A549 (cell line): ENCODE data around the gene PTPA. TPM values are rescaled to one million over a fixed set of nuclear protein-coding genes. Genes with fewer than 3 reads are reported as not detected.

Experiments used
- ATAC-seq, 2 experiments: fragments of 200-7000 bp in 1 of 2; fragments of >200 bp in 1 of 2; cut with Nextera tagmentation in 1 of 2; cut with Tn5 transposase in 1 of 2; 3 replicates each; pipeline versions ENCODE4 v1.8.0 to v1.9.1; 2018 to 2020; ENCODE audit warnings: mild to moderate bottlenecking in 1 of 2, moderate library complexity in 1 of 2
- CTCF ChIA-PET: fragments of 300-600 bp; sonication (Branson Sonifier 250); formaldehyde crosslinking; extraction: SDS; loops from one replicate; lab custom pipeline; 2021; ENCODE audit warnings: antibody characterized with exemption, inconsistent platforms; lab: Yijun Ruan, JAX
- POLR2A ChIA-PET: fragments of 350-600 bp; formaldehyde crosslinking; extraction: SDS; loops from one replicate; lab custom pipeline; 2021; ENCODE audit warnings: antibody characterized with exemption, inconsistent platforms; lab: Yijun Ruan, JAX
- DNase-seq, 2 experiments: peaks; one replicate each; pipeline versions ENCODE4 v3.0.0 to v3.0.0-alpha.2; 2011 to 2016; ENCODE audit warnings: low read depth in 1 of 2, low spot score in 1 of 2
- FAIRE-seq: peaks from 2 replicates; lab custom pipeline; 2011; peaks lifted over from hg19 to GRCh38; lab: Jason Lieb, UNC
- H3K27ac ChIP-seq, 2 experiments: fragments of >200 bp; sonication (Bioruptor Twin); formaldehyde crosslinking; 3 replicates each; pipeline ENCODE4 v1.5.1; 2016 to 2017
- H3K4me1 ChIP-seq: fragments of >200 bp; sonication (Bioruptor Twin); formaldehyde crosslinking; 3 replicates; pipeline ENCODE4 v1.6.1; 2016
- H3K4me2 ChIP-seq: fragments of >200 bp; sonication (Bioruptor Twin); formaldehyde crosslinking; 3 replicates; pipeline ENCODE4 v1.6.1; 2016
- H3K4me3 ChIP-seq: fragments of >200 bp; sonication (Bioruptor Twin); formaldehyde crosslinking; 3 replicates; pipeline ENCODE4 v1.5.1; 2016
- H3K9me3 ChIP-seq: fragments of >200 bp; sonication (Bioruptor Twin); formaldehyde crosslinking; 3 replicates; pipeline ENCODE4 v1.6.1; 2016
- CBX2 ChIP-seq: fragments of 200-600 bp; sonication (generic); IDR thresholded peaks from 2 replicates; pipeline ENCODE4 v1.6.1; 2016; ENCODE audit warnings: low read depth, mild to moderate bottlenecking, borderline replicate concordance
- CEBPB ChIP-seq, 2 experiments: fragments of >200 bp in 1 of 2; sonication (Bioruptor Twin) in 1 of 2; formaldehyde crosslinking in 1 of 2; IDR thresholded peaks; 2 replicates each; pipeline ENCODE4 v1.6.1; 2012 to 2016
- CHD2 ChIP-seq: fragments of 150-350 bp; IDR thresholded peaks from 2 replicates; pipeline ENCODE4 v1.6.1; 2014; ENCODE audit warnings: low read length; ENCODE audit not compliant: partially characterized antibody
- CHD4 ChIP-seq: fragments of 200-600 bp; sonication (generic); IDR thresholded peaks from 2 replicates; pipeline ENCODE4 v1.6.1; 2016; ENCODE audit warnings: antibody characterized with exemption, mild to moderate bottlenecking, borderline replicate concordance
- FOSL2 ChIP-seq, 2 experiments: fragments of 450-650 bp in 1 of 2; fragments of >200 bp in 1 of 2; sonication (Bioruptor Twin) in 1 of 2; formaldehyde crosslinking; IDR thresholded peaks; 2 replicates each; pipeline versions ENCODE4 v1.5.0 to v1.6.1; 2016 to 2020; ENCODE audit warnings: mild to moderate bottlenecking in 1 of 2, moderate library complexity in 1 of 2
- GATA3 ChIP-seq: IDR thresholded peaks from 2 replicates; pipeline ENCODE4 v1.6.1; 2012; ENCODE audit warnings: borderline replicate concordance
- HDAC2 ChIP-seq: fragments of 200-600 bp; sonication (generic); IDR thresholded peaks from 2 replicates; pipeline ENCODE4 v1.6.1; 2016
- HOXB5 ChIP-seq: fragments of 250-450 bp; sonication (Bioruptor Pico); IDR thresholded peaks from 2 replicates; pipeline ENCODE4 v1.5.0; 2020; ENCODE audit warnings: mild to moderate bottlenecking, moderate library complexity
- KDM1A ChIP-seq: fragments of 200-600 bp; sonication (generic); IDR thresholded peaks from 2 replicates; pipeline ENCODE4 v1.6.1; 2016; ENCODE audit warnings: low read depth, mild to moderate bottlenecking
- MAZ ChIP-seq: fragments of 150-350 bp; IDR thresholded peaks from 2 replicates; pipeline ENCODE4 v1.6.1; 2014; ENCODE audit warnings: antibody characterized with exemption, low read depth, low read length, borderline replicate concordance
- NR3C1 ChIP-seq: fragments of >200 bp; sonication (Bioruptor Twin); formaldehyde crosslinking; IDR thresholded peaks from 3 replicates; pipeline ENCODE4 v1.6.1; 2017
- PHF8 ChIP-seq: fragments of 200-600 bp; sonication (generic); IDR thresholded peaks from 2 replicates; pipeline ENCODE4 v1.6.1; 2016; ENCODE audit warnings: low read depth, mild to moderate bottlenecking, antibody characterized with exemption, moderate library complexity, borderline replicate concordance
- POLR2A ChIP-seq: IDR thresholded peaks from 2 replicates; pipeline ENCODE4 v1.6.1; 2012; ENCODE audit warnings: mild to moderate bottlenecking, low read length
- RNF2 ChIP-seq: fragments of 200-600 bp; sonication (generic); IDR thresholded peaks from 2 replicates; pipeline ENCODE4 v1.6.1; 2016; ENCODE audit warnings: low read depth, mild to moderate bottlenecking, antibody characterized with exemption, moderate library complexity, borderline replicate concordance
- TFCP2L1 ChIP-seq: fragments of 250-450 bp; sonication (Bioruptor Pico); IDR thresholded peaks from 2 replicates; pipeline ENCODE4 v1.5.0; 2021; ENCODE audit warnings: mild to moderate bottlenecking
- ZFP36 ChIP-seq: fragments of 450-650 bp; IDR thresholded peaks from 2 replicates; pipeline ENCODE4 v1.6.1; 2014; ENCODE audit warnings: borderline replicate concordance; ENCODE audit not compliant: partially characterized antibody
- ZNF302 ChIP-seq: fragments of 250-450 bp; sonication (Bioruptor Pico); IDR thresholded peaks from 2 replicates; pipeline ENCODE4 v1.9.0; 2021; ENCODE audit warnings: inconsistent platforms, mild to moderate bottlenecking, moderate library complexity
- WGBS: methylation state at CpG from one replicate; pipeline ENCODE4 v1.1.6; 2017; ENCODE audit errors: missing lambda C conversion rate; 5-methylcytosine and 5-hydroxymethylcytosine counted together
- polyA plus RNA-seq, 4 experiments: library from polyadenylated mRNA; depleted of rRNA in 3 of 4; stranded (reverse); fragments of >200 nt; fragmentation: RNase III in 1 of 4; extraction: RNeasy Plus Mini Kit Qiagen cat#74134 plus additional on column Dnase treatment in 1 of 4; gene quantifications; 2 replicates in 3 of 4; 3 replicates in 1 of 4; pipeline ENCODE4 v1.2.3, GENCODE V29; 2011 to 2017
- TF ChIP-seq, protein P1 (sequence below): fragments of 150-350 bp; IDR thresholded peaks from 2 replicates; pipeline ENCODE4 v1.6.1; 2014; ENCODE audit warnings: low read depth, mild to moderate bottlenecking, low read length
- TF ChIP-seq, protein P2 (sequence below): fragments of 250-450 bp; sonication (Bioruptor Pico); IDR thresholded peaks from 2 replicates; pipeline ENCODE4 v1.5.0; 2021; ENCODE audit warnings: mild to moderate bottlenecking, moderate library complexity, borderline replicate concordance
- TF ChIP-seq, protein P3 (sequence below): IDR thresholded peaks from 2 replicates; pipeline ENCODE4 v1.6.1; 2012
- TF ChIP-seq, protein P4 (sequence below): fragments of >200 bp; sonication (Bioruptor Twin); formaldehyde crosslinking; IDR thresholded peaks from 2 replicates; pipeline ENCODE4 v1.6.1; 2016
- TF ChIP-seq, protein P5 (sequence below): fragments of 250-450 bp; sonication (Bioruptor Pico); IDR thresholded peaks from 2 replicates; pipeline ENCODE4 v1.5.0; 2020; ENCODE audit warnings: low read depth, mild to moderate bottlenecking, moderate library complexity
- TF ChIP-seq, protein P6 (sequence below): fragments of >200 bp; sonication (Bioruptor Twin); formaldehyde crosslinking; IDR thresholded peaks from 3 replicates; pipeline ENCODE4 v1.6.1; 2016

The PTPA gene
- polyA plus RNA-seq, 2 of the 4 experiments (the other 2 are of a cell fraction) = 140 to 161 TPM

DNA sequence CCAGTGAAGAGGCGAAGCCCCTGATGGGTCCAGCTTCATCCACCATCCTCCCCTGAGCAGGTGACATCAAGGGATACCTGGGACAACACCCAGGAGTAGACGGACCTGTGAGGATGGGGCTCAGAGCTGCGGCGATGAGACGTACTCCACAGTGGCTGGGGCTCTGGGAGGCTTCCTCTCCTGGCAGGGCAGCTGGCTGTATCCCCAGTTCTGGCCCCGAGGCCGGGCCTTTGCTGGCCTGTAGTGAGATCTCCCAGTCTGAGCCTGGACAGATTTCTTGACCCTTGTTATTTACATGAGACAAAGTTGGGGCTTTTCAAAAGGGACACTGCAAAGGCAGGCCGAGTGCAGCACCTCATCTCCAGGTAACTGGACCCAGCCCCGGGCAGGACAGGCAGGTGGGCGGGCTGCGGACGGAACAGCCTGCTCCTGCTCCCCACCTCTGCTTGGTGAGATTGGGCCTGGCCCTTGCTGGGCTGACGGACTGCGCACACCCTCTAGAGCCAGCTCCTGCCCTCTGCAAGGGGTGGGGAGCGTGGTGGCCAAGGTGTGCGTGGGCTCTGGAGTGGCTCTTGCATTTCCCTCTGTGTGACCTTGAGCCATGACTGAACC is 43.8 kb downstream of the PTPA start:
- CTCF ChIA-PET = interaction anchor here (1.0 to 38.0 kb wide), 4 partner anchors 11 to 475 kb away, joined by 4 to 1029 read pairs (median 517); partner anchors contain the start of gene IER5L

DNA sequence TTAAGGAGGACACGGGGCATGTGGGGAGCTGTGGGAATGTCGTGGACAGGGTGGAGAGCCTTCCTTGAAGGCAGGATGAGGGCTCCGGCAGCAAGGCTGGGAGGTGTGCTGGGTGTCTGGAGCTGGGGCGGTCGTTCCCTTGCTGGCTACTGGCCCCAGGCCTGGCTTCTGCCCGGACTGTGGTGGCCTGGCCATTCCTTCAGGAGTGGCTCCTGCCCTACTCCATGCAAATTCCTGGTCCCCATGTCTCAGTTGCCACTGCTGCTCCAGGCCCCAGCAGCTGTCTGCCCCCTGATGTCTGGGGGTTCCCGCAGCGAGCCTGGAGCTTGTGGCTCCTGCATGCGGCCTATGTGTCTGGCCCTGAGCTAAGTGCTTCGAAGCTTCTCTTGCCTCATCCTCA is 44.9 kb downstream of the PTPA start:
- FAIRE-seq = no peak
- no peak for ATAC-seq
- 0 out of 6 replicates have a peak overlapping the region, but pooled peaks of 1 of the 2 experiments have one; percentile 6 for H3K27ac ChIP-seq
- no peak overlapping the region for H3K4me2 ChIP-seq
- no peaks in the 10 kb centered on the region for H3K9me3 ChIP-seq
- WGBS = 97% methylated on average over 9 of the region's 10 CpGs
- ChIA-PET CTCF (interaction anchor here (3.1 to 38.0 kb wide), 3 partner anchors 10 to 17 kb away, joined by 12 to 1029 read pairs (median 23); no protein-coding TSS in a partner anchor), POLR2A (no interaction called here)
- H3K4me3 ChIP-seq = no peak overlapping the region
- TF ChIP-seq CBX2 (no peak), KDM1A (no peak), CHD4 (no peak), POLR2A (no peak), RNF2 (no peak), NR3C1 (no peak), HDAC2 (no peak), PHF8 (no peak), TFCP2L1 (CRISPR knock-in tag) (no peak)
- H3K4me1 ChIP-seq = no peaks in the 10 kb centered on the region
- DNase-seq = no peak

More for the DNA sequence above, 43.8 kb downstream of the PTPA start:
- no peak overlapping the region for H3K27ac ChIP-seq
- no peak overlapping the region for H3K4me3 ChIP-seq
- TF ChIP-seq, protein P1, sequence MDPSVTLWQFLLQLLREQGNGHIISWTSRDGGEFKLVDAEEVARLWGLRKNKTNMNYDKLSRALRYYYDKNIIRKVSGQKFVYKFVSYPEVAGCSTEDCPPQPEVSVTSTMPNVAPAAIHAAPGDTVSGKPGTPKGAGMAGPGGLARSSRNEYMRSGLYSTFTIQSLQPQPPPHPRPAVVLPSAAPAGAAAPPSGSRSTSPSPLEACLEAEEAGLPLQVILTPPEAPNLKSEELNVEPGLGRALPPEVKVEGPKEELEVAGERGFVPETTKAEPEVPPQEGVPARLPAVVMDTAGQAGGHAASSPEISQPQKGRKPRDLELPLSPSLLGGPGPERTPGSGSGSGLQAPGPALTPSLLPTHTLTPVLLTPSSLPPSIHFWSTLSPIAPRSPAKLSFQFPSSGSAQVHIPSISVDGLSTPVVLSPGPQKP = no peak
- TF ChIP-seq, protein P2, sequence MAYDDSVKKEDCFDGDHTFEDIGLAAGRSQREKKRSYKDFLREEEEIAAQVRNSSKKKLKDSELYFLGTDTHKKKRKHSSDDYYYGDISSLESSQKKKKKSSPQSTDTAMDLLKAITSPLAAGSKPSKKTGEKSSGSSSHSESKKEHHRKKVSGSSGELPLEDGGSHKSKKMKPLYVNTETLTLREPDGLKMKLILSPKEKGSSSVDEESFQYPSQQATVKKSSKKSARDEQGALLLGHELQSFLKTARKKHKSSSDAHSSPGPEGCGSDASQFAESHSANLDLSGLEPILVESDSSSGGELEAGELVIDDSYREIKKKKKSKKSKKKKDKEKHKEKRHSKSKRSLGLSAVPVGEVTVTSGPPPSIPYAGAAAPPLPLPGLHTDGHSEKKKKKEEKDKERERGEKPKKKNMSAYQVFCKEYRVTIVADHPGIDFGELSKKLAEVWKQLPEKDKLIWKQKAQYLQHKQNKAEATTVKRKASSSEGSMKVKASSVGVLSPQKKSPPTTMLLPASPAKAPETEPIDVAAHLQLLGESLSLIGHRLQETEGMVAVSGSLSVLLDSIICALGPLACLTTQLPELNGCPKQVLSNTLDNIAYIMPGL (CRISPR knock-in tag) = no peak
- no peak for TF ChIP-seq ZFP36
- TF ChIP-seq FOSL2 (IDR thresholded peaks at IDR 0.05) = no peak
- no peak for TF ChIP-seq FOSL2 (CRISPR knock-in tag; IDR thresholded peaks at IDR 0.05)
- no peak for TF ChIP-seq CHD2
- TF ChIP-seq, protein P3, sequence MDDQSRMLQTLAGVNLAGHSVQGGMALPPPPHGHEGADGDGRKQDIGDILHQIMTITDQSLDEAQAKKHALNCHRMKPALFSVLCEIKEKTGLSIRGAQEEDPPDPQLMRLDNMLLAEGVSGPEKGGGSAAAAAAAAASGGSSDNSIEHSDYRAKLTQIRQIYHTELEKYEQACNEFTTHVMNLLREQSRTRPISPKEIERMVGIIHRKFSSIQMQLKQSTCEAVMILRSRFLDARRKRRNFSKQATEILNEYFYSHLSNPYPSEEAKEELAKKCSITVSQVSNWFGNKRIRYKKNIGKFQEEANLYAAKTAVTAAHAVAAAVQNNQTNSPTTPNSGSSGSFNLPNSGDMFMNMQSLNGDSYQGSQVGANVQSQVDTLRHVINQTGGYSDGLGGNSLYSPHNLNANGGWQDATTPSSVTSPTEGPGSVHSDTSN = no peak
- TF ChIP-seq CEBPB (IDR thresholded peaks at IDR 0.05) = no peak
- no peak for TF ChIP-seq GATA3
- no peak for TF ChIP-seq HOXB5 (CRISPR knock-in tag)
- TF ChIP-seq MAZ = no peak
- TF ChIP-seq, protein P4, sequence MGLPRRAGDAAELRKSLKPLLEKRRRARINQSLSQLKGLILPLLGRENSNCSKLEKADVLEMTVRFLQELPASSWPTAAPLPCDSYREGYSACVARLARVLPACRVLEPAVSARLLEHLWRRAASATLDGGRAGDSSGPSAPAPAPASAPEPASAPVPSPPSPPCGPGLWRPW = no peak
- TF ChIP-seq, protein P5, sequence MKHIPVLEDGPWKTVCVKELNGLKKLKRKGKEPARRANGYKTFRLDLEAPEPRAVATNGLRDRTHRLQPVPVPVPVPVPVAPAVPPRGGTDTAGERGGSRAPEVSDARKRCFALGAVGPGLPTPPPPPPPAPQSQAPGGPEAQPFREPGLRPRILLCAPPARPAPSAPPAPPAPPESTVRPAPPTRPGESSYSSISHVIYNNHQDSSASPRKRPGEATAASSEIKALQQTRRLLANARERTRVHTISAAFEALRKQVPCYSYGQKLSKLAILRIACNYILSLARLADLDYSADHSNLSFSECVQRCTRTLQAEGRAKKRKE (CRISPR knock-in tag) = no peak
- TF ChIP-seq ZNF302 (CRISPR knock-in tag) = no peak
- TF ChIP-seq, protein P6, sequence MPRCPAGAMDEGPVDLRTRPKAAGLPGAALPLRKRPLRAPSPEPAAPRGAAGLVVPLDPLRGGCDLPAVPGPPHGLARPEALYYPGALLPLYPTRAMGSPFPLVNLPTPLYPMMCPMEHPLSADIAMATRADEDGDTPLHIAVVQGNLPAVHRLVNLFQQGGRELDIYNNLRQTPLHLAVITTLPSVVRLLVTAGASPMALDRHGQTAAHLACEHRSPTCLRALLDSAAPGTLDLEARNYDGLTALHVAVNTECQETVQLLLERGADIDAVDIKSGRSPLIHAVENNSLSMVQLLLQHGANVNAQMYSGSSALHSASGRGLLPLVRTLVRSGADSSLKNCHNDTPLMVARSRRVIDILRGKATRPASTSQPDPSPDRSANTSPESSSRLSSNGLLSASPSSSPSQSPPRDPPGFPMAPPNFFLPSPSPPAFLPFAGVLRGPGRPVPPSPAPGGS = no peak
- H3K9me3 ChIP-seq = no peaks in the 10 kb centered on the region
- no peak for FAIRE-seq
- no peaks in the 10 kb centered on the region for H3K4me1 ChIP-seq
- DNase-seq = no peak
- no peak for ATAC-seq
- POLR2A ChIA-PET = no interaction called here
- 93% methylated on average over 11 of the region's 16 CpGs for WGBS
- no peak overlapping the region for H3K4me2 ChIP-seq
